H1 (cell line): Measurements from ENCODE around the gene GALNT12. TPM values are rescaled to one million over a fixed set of nuclear protein-coding genes. Genes with fewer than 3 reads are reported as not detected.

Source experiments
- CTCF ChIA-PET: fragments of 300-600 bp; sonication (Branson Sonifier 250); formaldehyde crosslinking; loops from one replicate; lab custom pipeline; 2021; ENCODE audit not compliant: partially characterized antibody; lab: Charles Lee
- POLR2A ChIA-PET: fragments of 300-600 bp; sonication (Branson Sonifier 250); formaldehyde crosslinking; loops from one replicate; lab custom pipeline; 2021; ENCODE audit warnings: inconsistent platforms; ENCODE audit not compliant: partially characterized antibody; lab: Charles Lee
- DNase-seq, 2 experiments: peaks; one replicate each; pipeline versions ENCODE4 v3.0.0 to v3.0.0-alpha.2; 2010 to 2022; ENCODE audit warnings: low spot score in 2 of 2, low read depth in 1 of 2, mixed read lengths in 1 of 2
- FAIRE-seq: peaks from 2 replicates; lab custom pipeline; 2011; peaks lifted over from hg19 to GRCh38; lab: Jason Lieb, UNC
- H2AFZ ChIP-seq: 2 replicates; pipeline ENCODE4 v1.8.1; 2012; ENCODE audit warnings: low read length, inconsistent platforms
- H2AK5ac ChIP-seq: 2 replicates; pipeline ENCODE4 v1.6.1; 2013; ENCODE audit warnings: low read depth, low read length
- H2BK120ac ChIP-seq: replicated peaks from 2 replicates; pipeline ENCODE3; 2013; ENCODE audit warnings: low read depth, low read length, inconsistent platforms
- H2BK12ac ChIP-seq: 2 replicates; pipeline ENCODE4 v1.6.1; 2013; ENCODE audit warnings: low read depth, low read length
- H2BK15ac ChIP-seq: 2 replicates; pipeline ENCODE4 v1.6.1; 2013; ENCODE audit warnings: low read length
- H2BK20ac ChIP-seq: 2 replicates; pipeline ENCODE4 v1.6.1; 2013; ENCODE audit warnings: low read length
- H2BK5ac ChIP-seq: 2 replicates; pipeline ENCODE4 v1.6.1; 2013; ENCODE audit warnings: low read depth, low read length
- H3K14ac ChIP-seq: 2 replicates; pipeline ENCODE4 v1.6.1; 2013; ENCODE audit warnings: inconsistent platforms; ENCODE audit not compliant: insufficient read length
- H3K18ac ChIP-seq: 2 replicates; pipeline ENCODE4 v1.6.1; 2013; ENCODE audit warnings: low read length; ENCODE audit errors: extremely low read depth
- H3K23ac ChIP-seq: 2 replicates; pipeline ENCODE4 v1.6.1; 2013; ENCODE audit warnings: inconsistent platforms; ENCODE audit not compliant: insufficient read length
- H3K23me2 ChIP-seq: 2 replicates; pipeline ENCODE4 v1.6.1; 2013; ENCODE audit warnings: low read depth, low read length
- H3K27ac ChIP-seq: 2 replicates; pipeline ENCODE4 v1.6.1; 2011; ENCODE audit warnings: low read depth, low read length, inconsistent platforms
- H3K27me3 ChIP-seq, 4 experiments: replicated peaks in 1 of 4; 1 replicate in 1 of 4; 2 replicates in 3 of 4; pipeline versions ENCODE4 v1.6.1 to v1.8.1; 2011 to 2013; ENCODE audit warnings: low read length in 3 of 4, mild to moderate bottlenecking in 3 of 4, inconsistent platforms in 2 of 4, mixed read lengths in 2 of 4, moderate library complexity in 1 of 4; ENCODE audit not compliant: control insufficient read depth in 3 of 4, insufficient read depth in 3 of 4; ENCODE audit errors: extremely low read depth in 1 of 4
- H3K36me3 ChIP-seq, 4 experiments: 2 replicates each; pipeline versions ENCODE4 v1.6.1 to v1.8.1; 2011 to 2013; ENCODE audit warnings: mild to moderate bottlenecking in 4 of 4, low read length in 3 of 4, moderate library complexity in 2 of 4, control low read depth in 1 of 4, inconsistent platforms in 1 of 4; ENCODE audit not compliant: insufficient read depth in 4 of 4, control insufficient read depth in 2 of 4
- H3K4ac ChIP-seq: replicated peaks from 2 replicates; pipeline ENCODE3; 2013; ENCODE audit warnings: low read length, low read depth, mixed read lengths, inconsistent platforms; ENCODE audit not compliant: insufficient read length
- H3K4me1 ChIP-seq, 4 experiments: replicated peaks in 1 of 4; 1 replicate in 1 of 4; 2 replicates in 3 of 4; pipeline versions ENCODE4 v1.6.1 to v1.8.1; 2011 to 2013; ENCODE audit warnings: low read length in 3 of 4, inconsistent platforms in 2 of 4, mixed read lengths in 1 of 4; ENCODE audit not compliant: insufficient read depth in 4 of 4, control insufficient read depth in 3 of 4
- H3K4me2 ChIP-seq, 2 experiments: 2 replicates each; pipeline versions ENCODE4 v1.6.1 to v1.8.1; 2011 to 2013; ENCODE audit warnings: low read depth in 2 of 2, low read length in 2 of 2, control low read depth in 1 of 2, inconsistent platforms in 1 of 2, mild to moderate bottlenecking in 1 of 2; ENCODE audit not compliant: insufficient read depth in 1 of 2
- H3K4me3 ChIP-seq, 4 experiments: fragments of 200-600, 300-600 bp in 1 of 4; sonication (generic), shearing (Covaris generic), sonication (Bioruptor Twin) in 1 of 4; 2 replicates each; pipeline versions ENCODE4 v1.5.1 to v1.8.1; 2011 to 2016; ENCODE audit warnings: low read length in 4 of 4, low read depth in 3 of 4, control low read depth in 2 of 4, inconsistent platforms in 2 of 4, mild to moderate bottlenecking in 2 of 4, mixed read lengths in 1 of 4, moderate library complexity in 1 of 4; ENCODE audit not compliant: insufficient read depth in 2 of 4; ENCODE audit errors: extremely low read depth in 1 of 4
- H3K56ac ChIP-seq: replicated peaks from 2 replicates; pipeline ENCODE3; 2013; ENCODE audit warnings: low read depth, mild to moderate bottlenecking, mixed read lengths, low read length, inconsistent platforms; ENCODE audit not compliant: insufficient read length
- H3K79me1 ChIP-seq: 2 replicates; pipeline ENCODE4 v1.6.1; 2013; ENCODE audit warnings: low read depth, low read length, control low read depth
- H3K79me2 ChIP-seq, 2 experiments: 2 replicates each; pipeline versions ENCODE4 v1.6.1 to v1.8.1; 2012 to 2013; ENCODE audit warnings: low read length in 2 of 2, mild to moderate bottlenecking in 2 of 2, inconsistent platforms in 1 of 2; ENCODE audit not compliant: insufficient read depth in 2 of 2, control insufficient read depth in 1 of 2
- H3K9ac ChIP-seq, 4 experiments: replicated peaks in 1 of 4; 1 replicate in 1 of 4; 2 replicates in 3 of 4; pipeline versions ENCODE4 v1.6.1 to v1.8.1; 2011 to 2013; ENCODE audit warnings: low read depth in 3 of 4, low read length in 3 of 4, control low read depth in 2 of 4, mild to moderate bottlenecking in 2 of 4, moderate library complexity in 2 of 4, inconsistent platforms in 1 of 4; ENCODE audit errors: extremely low read depth in 1 of 4
- H3K9me3 ChIP-seq, 2 experiments: 2 replicates each; pipeline versions ENCODE4 v1.6.1 to v1.8.1; 2012 to 2013; ENCODE audit warnings: mild to moderate bottlenecking in 2 of 2, moderate library complexity in 2 of 2, control low read depth in 1 of 2, inconsistent platforms in 1 of 2, low read depth in 1 of 2, low read length in 1 of 2, mixed read lengths in 1 of 2; ENCODE audit not compliant: insufficient read depth in 2 of 2
- H4K20me1 ChIP-seq, 2 experiments: replicated peaks in 1 of 2; 2 replicates each; pipeline versions ENCODE3 to v1.8.1; 2011 to 2013; ENCODE audit warnings: inconsistent platforms in 2 of 2, low read length in 2 of 2, mild to moderate bottlenecking in 1 of 2; ENCODE audit not compliant: insufficient read depth in 2 of 2, control insufficient read depth in 1 of 2
- H4K5ac ChIP-seq: 2 replicates; pipeline ENCODE4 v1.6.1; 2013; ENCODE audit warnings: low read length, low read depth, mixed read lengths, inconsistent platforms; ENCODE audit not compliant: insufficient read length
- H4K8ac ChIP-seq: 2 replicates; pipeline ENCODE4 v1.8.0; 2013; ENCODE audit warnings: mild to moderate bottlenecking, moderate library complexity, low read length, inconsistent platforms; ENCODE audit not compliant: insufficient read depth; ENCODE audit errors: extremely low read depth
- H4K91ac ChIP-seq: replicated peaks from 2 replicates; pipeline ENCODE3; 2013; ENCODE audit warnings: low read length, mixed read lengths, inconsistent platforms; ENCODE audit not compliant: insufficient read length
- CEBPB ChIP-seq: IDR thresholded peaks from 2 replicates; pipeline ENCODE4 v1.6.1; 2012; ENCODE audit warnings: low read depth, low read length
- GTF2F1 ChIP-seq: IDR thresholded peaks from 2 replicates; pipeline ENCODE4 v1.6.1; 2012; ENCODE audit warnings: low read depth, low read length, improper control_type of control experiment, borderline replicate concordance
- HDAC6 ChIP-seq: IDR thresholded peaks from one replicate; pipeline ENCODE4 v1.7.1; 2012; ENCODE audit warnings: low read depth, mild to moderate bottlenecking, inconsistent platforms, low read length, moderate library complexity
- MAFK ChIP-seq: IDR thresholded peaks from 2 replicates; pipeline ENCODE4 v1.6.1; 2012; ENCODE audit warnings: low read depth, mild to moderate bottlenecking, improper control_type of control experiment, low read length
- NRF1 ChIP-seq: IDR thresholded peaks from 2 replicates; pipeline ENCODE4 v1.6.1; 2011; ENCODE audit warnings: mild to moderate bottlenecking, low read depth, low read length, improper control_type of control experiment
- PHF8 ChIP-seq: fragments of 200-600 bp; sonication (generic); conservative IDR thresholded peaks from 2 replicates; pipeline ENCODE4 v1.7.1; 2012; ENCODE audit warnings: low read depth, mild to moderate bottlenecking, inconsistent platforms, low read length, moderate library complexity
- RAD21 ChIP-seq, 2 experiments: IDR thresholded peaks in 1 of 2; conservative IDR thresholded peaks in 1 of 2; 2 replicates each; pipeline ENCODE4 v1.6.1; 2011; ENCODE audit warnings: low read depth in 2 of 2, low read length in 2 of 2, improper control_type of control experiment in 1 of 2, inconsistent platforms in 1 of 2, mild to moderate bottlenecking in 1 of 2, moderate library complexity in 1 of 2
- RBBP5 ChIP-seq: IDR thresholded peaks from 2 replicates; pipeline ENCODE4 v1.7.1; 2012; ENCODE audit warnings: low read depth, mild to moderate bottlenecking, inconsistent platforms, low read length, moderate library complexity, borderline replicate concordance
- SP2 ChIP-seq: IDR thresholded peaks from 2 replicates; pipeline ENCODE4 v1.6.1; 2012; ENCODE audit warnings: mild to moderate bottlenecking, low read length, inconsistent platforms
- SP4 ChIP-seq: IDR thresholded peaks from 2 replicates; pipeline ENCODE4 v1.6.1; 2012; ENCODE audit warnings: low read length, inconsistent platforms
- WGBS, 2 experiments: shearing (Covaris generic) in 1 of 2; methylation state at CpG; one replicate each; pipeline versions ENCODE4 v1.1.6 to v1.1.7; 2013 to 2015; ENCODE audit warnings: low lambda C conversion rate in 2 of 2, mixed read lengths in 2 of 2, inconsistent platforms in 1 of 2, low coverage in 1 of 2, missing lambda C conversion rate in 1 of 2; ENCODE audit not compliant: insufficient replicate concordance in 2 of 2, insufficient coverage in 1 of 2, insufficient read length in 1 of 2; ENCODE audit errors: extremely low coverage in 1 of 2, missing lambda C conversion rate in 1 of 2; 5-methylcytosine and 5-hydroxymethylcytosine counted together
- polyA plus RNA-seq, 7 experiments: library from polyadenylated mRNA; depleted of rRNA in 3 of 7; stranded (reverse) in 5 of 7; unstranded in 2 of 7; fragments of >200 nt in 5 of 7; fragments of 200-250 nt in 2 of 7; gene quantifications; 1 replicate in 5 of 7; 2 replicates in 1 of 7; 4 replicates in 1 of 7; pipeline versions ENCODE4 v1.2.1 to v1.2.3, GENCODE V29; 2011 to 2013; ENCODE audit warnings: missing spikeins in 2 of 7, mixed read lengths in 2 of 7
- total RNA-seq: library from RNA; stranded (reverse); fragmentation: NEBNext Ultra II Directional; extraction: Animal tissue kit (Norgen Biotek cat#: 25700); gene quantifications from 2 replicates; pipeline ENCODE4 v1.2.1, GENCODE V29; 2021
- TF ChIP-seq, protein P1 (sequence below), 3 experiments: IDR thresholded peaks; 1 replicate in 2 of 3; 2 replicates in 1 of 3; pipeline versions ENCODE4 v1.5.1 to v1.6.1; 2011; ENCODE audit warnings: low read length in 3 of 3, mild to moderate bottlenecking in 3 of 3, inconsistent platforms in 2 of 3, low read depth in 1 of 3, moderate library complexity in 1 of 3; ENCODE audit not compliant: insufficient read depth in 1 of 3; ENCODE audit errors: control extremely low read depth in 1 of 3

Gene GALNT12
- total and polyA plus RNA-seq, 2 of the 8 experiments (the other 6 are each of a cell fraction or from before 2014, with no cell fraction given): 16.2 to 19.6 TPM

DNA sequence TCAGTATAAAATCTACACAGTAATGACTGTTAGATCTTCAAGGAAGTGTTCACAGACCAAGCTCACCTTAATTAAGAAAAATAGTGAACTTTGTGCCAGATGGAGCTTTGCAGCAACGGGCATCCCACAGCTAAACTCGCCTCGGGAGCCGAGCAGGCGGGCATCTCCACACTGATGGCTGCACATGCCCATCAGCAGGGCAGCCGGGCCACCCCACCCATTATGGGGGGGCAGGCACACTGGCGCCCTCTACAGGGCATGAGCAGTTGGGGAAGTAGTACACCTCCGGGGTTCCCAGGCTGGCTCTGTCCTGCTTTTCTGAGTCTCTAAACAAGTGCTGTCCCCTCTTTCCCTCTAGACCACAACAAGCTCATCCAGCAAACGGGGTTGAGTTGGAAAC, 32.7 kb upstream of the GALNT12 start:
- H3K9me3 ChIP-seq: no peaks in the 10 kb centered on the region
- TF ChIP-seq HDAC6 (no peak), SP2 (no peak), RAD21 (IDR thresholded peaks at IDR 0.05 in 1 of 2, conservative IDR thresholded peaks at IDR 0.05 in 1 of 2; ENCODE audit: low read depth in 2 of 2, low read length in 2 of 2) (peak; percentile 22 to 30; a peak in 3 of 4 replicates), RBBP5 (no peak), SP4 (no peak), GTF2F1 (no peak), NRF1 (no peak), CEBPB (no peak), PHF8 (no peak), MAFK (no peak)
- TF ChIP-seq, protein P1, sequence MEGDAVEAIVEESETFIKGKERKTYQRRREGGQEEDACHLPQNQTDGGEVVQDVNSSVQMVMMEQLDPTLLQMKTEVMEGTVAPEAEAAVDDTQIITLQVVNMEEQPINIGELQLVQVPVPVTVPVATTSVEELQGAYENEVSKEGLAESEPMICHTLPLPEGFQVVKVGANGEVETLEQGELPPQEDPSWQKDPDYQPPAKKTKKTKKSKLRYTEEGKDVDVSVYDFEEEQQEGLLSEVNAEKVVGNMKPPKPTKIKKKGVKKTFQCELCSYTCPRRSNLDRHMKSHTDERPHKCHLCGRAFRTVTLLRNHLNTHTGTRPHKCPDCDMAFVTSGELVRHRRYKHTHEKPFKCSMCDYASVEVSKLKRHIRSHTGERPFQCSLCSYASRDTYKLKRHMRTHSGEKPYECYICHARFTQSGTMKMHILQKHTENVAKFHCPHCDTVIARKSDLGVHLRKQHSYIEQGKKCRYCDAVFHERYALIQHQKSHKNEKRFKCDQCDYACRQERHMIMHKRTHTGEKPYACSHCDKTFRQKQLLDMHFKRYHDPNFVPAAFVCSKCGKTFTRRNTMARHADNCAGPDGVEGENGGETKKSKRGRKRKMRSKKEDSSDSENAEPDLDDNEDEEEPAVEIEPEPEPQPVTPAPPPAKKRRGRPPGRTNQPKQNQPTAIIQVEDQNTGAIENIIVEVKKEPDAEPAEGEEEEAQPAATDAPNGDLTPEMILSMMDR (IDR thresholded peaks at IDR 0.05; ENCODE audit: control extremely low read depth in 1 of 3, insufficient read depth in 1 of 3, low read depth in 1 of 3, low read length in 3 of 3): peak; percentile 71 to 79 (median 77)

More for the DNA sequence above, 32.7 kb upstream of the GALNT12 start:
- Histone ChIP-seq H3K4me2 (no peak overlapping the region), H2BK20ac (no peak overlapping the region), H4K20me1 (peaks cover 2 to 8% of the 10 kb centered on the region in 2 experiments), H3K36me3 (peaks cover 16 to 52% (median 33%) of the 10 kb centered on the region in 4 experiments; a peak in 7 of 8 replicates), H3K4me3 (no peak overlapping the region), H3K4me1 (no peaks in the 10 kb centered on the region), H3K23ac (no peak overlapping the region), H4K5ac (no peak overlapping the region), H2BK15ac (no peak overlapping the region), H3K27ac (no peak overlapping the region), H3K79me1 (no peaks in the 10 kb centered on the region), H3K23me2 (no peaks in the 10 kb centered on the region), H2AK5ac (no peak overlapping the region), H2BK5ac (no peak overlapping the region), H3K4ac (no peak overlapping the region), H3K14ac (no peak overlapping the region), H2BK12ac (no peak overlapping the region), H3K18ac (no peak overlapping the region), H4K8ac (no peak overlapping the region), H3K27me3 (no peaks in the 10 kb centered on the region), H3K79me2 (no peaks in the 10 kb centered on the region), H2AFZ (no peak overlapping the region), H4K91ac (no peak overlapping the region), H3K56ac (no peak overlapping the region), H3K9ac (no peak overlapping the region), H2BK120ac (no peak overlapping the region)
- FAIRE-seq: no peak
- ChIA-PET POLR2A (interaction anchor here (0.8 to 1.3 kb wide), 3 partner anchors 15 to 330 kb away, joined by 3 to 5 read pairs (median 3); partner anchors contain the start of gene TGFBR1), CTCF (interaction anchor here (0.6 to 4.7 kb wide), 57 partner anchors 9 to 648 kb away, joined by 3 to 41 read pairs (median 5); partner anchors contain the start of gene GALNT12)
- WGBS, 2 experiments: 78% methylated on average over 9 of the region's 9 CpGs; no CpG with 5 or more reads in 1 of the 2 experiments
- DNase-seq: peak in 1 of 2 experiments; percentile 72
